Activated naive CD4-positive, alpha-beta T cell treated with anti-CD3 and anti-CD28 coated beads, Interleukin-2, amount 50 U/mL, for 24 hours (primary cell): ENCODE results near the gene MGST3.
"Not testable (repeated sequence)": the region's sequence is repeated elsewhere in the genome, so short reads cannot be mapped to it uniquely, and the experiment has no call there.

ENCODE experiments used
- H3K27ac Mint-ChIP-seq: one replicate; pipeline ENCODE4 v1.8.0; 2021; ENCODE audit warnings: mild to moderate bottlenecking, mixed read lengths
- H3K27me3 Mint-ChIP-seq: one replicate; pipeline ENCODE4 v1.8.0; 2021; ENCODE audit warnings: mixed read lengths
- H3K36me3 Mint-ChIP-seq: one replicate; pipeline ENCODE4 v1.8.0; 2021; ENCODE audit warnings: mixed read lengths
- H3K4me1 Mint-ChIP-seq: one replicate; pipeline ENCODE4 v1.8.0; 2021; ENCODE audit warnings: mixed read lengths
- H3K4me3 Mint-ChIP-seq: one replicate; pipeline ENCODE4 v1.8.0; 2021; ENCODE audit warnings: mild to moderate bottlenecking, mixed read lengths
- H3K9me3 Mint-ChIP-seq: one replicate; pipeline ENCODE4 v1.8.0; 2021; ENCODE audit warnings: mixed read lengths

The MGST3 gene

DNA sequence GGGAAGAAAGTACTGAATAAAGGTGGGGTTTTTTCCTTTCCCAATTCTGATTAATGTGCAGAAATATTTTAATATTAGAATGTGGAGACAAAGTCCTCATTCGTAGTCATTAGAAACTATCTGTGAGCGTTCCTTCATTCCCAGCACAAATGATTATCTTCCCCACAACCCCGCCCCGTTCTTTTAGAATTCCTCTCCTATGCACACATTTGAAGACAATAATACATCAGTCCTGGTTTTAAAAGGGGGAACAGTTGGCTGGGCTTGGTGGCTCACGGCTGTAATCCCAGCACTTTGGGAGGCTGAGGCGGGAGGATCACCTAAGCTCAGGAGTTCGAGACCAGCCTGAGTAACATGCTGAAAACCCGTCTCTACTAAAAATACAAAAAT lies 66.5 kb downstream of the MGST3 start:
- peaks cover 28% of the 10 kb centered on the region for H3K4me1 Mint-ChIP-seq
- H3K27ac Mint-ChIP-seq = peak overlapping the region; percentile 73
- no peaks in the 10 kb centered on the region for H3K27me3 Mint-ChIP-seq
- H3K9me3 Mint-ChIP-seq = no peaks in the 10 kb centered on the region
- H3K4me3 Mint-ChIP-seq = peak overlapping the region; percentile 92
- H3K36me3 Mint-ChIP-seq = peaks cover 5% of the 10 kb centered on the region

DNA sequence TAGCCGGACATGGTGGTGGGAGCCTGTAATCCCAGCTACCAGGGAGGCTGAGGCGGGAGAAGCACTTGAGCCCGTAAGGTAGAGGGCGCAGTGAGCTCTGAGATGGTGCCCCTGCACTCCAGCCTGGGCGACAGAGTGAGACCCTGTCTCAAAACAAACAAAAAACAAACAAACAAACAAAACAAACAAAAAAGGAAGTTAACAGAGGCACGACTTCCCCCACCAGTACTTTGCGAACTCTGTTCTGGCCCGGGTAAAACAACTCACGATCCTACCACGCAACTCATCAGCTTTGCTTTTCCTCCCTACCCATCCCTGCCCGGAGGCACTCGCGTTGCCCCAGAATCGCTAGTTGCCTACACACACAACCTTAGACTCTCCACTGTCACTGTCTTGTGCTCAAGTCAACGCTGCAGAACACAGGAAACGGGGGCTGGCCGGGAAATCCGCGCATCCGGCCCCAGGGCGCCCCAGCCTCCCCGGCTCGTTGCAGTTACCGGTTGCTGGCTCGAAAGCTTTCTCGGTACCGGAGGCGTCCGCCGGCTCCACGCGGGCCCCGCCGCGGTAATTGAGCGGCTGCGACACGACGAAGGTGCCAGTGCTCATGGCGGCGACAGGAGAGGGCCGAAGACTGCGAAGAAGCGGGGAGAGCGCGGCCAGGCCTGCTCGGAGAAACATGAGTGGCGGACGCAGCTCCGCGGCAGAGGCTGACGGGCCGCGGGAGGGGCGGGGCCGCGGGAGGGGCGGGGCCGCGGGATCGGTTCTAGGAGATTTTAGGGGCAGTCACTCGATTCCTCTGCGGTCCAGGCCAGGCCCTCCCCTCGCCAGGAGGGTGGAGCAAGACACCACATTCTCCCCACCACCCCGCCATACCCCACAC lies 67.1 kb downstream of the MGST3 start, which contains the start of gene ALDH9A1:
TSS of gene ALDH9A1 (minus strand) at position 682 of the 880 bp plus-strand sequence. CDS start at position 678, 4 bp downstream.
- Mint-ChIP-seq H3K4me3 (peak within 1 kb of the TSS; percentile 92), H3K27ac (peak within 1 kb of the TSS; percentile 73), H3K4me1 (peaks cover 28% of the 10 kb centered on the region), H3K27me3 (no peaks in the 10 kb centered on the region), H3K9me3 (no peaks in the 10 kb centered on the region), H3K36me3 (peaks cover 4% of the 10 kb centered on the region)

DNA sequence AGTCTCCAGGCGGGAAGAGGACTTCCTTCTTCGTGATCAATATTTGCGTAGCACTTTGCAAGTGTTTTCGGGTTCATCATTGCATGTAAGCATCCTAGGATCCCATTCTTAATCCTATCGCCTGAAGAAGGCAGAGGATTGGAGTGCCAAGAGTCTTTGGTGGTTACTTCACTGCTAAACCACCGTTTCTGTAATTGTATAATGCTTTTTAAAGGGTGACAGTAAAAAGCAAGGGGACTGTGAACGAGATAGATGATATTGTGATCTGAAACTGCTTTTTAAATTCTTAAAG lies 67.7 kb downstream of the MGST3 start:
- Mint-ChIP-seq H3K4me1 (peaks cover 28% of the 10 kb centered on the region), H3K36me3 (peaks cover 1% of the 10 kb centered on the region), H3K27me3 (no peaks in the 10 kb centered on the region), H3K9me3 (no peaks in the 10 kb centered on the region), H3K4me3 (peak overlapping the region; percentile 92), H3K27ac (peak overlapping the region; percentile 66)

DNA sequence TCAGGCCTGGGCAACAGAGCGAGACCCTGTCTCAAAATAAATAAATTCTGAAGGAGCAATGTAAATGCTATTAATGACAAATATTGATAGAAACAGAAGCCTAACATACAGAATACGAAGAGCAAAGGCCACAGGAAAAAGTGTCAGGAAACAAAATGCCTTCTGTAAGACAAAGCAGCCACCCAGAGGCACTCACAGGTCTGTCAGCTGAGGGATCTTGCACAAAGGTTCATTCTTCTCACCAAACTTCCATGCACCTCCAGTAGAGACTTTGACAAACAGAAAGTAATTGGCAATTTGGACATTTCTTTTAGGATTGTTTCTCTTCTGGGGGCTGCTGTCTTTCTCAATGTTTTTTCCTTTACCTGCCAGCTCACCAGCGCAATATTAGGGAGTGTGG lies 68.5 kb downstream of the MGST3 start:
- H3K4me3 Mint-ChIP-seq = no peak overlapping the region

DNA sequence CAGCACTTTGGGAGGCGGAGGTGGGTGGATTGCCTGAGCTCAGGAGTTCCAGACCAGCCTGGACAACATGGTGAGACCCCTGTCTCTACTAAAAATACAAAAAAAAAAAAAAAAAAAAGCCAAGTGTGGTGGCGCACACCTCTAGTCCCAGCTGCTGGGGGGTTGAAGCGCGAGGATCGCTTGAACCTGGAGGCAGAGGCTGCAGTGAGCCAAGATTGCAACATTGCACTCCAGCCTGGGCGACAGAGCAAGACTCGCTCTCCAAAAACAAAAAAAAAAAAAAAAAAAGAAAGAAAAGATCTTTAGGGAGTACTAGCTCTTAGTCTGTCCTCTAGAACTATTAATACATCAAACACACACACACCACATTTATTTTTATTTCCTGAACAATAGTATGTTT lies 70.9 kb downstream of the MGST3 start:
- H3K36me3 Mint-ChIP-seq, H3K4me3 Mint-ChIP-seq, H3K9me3 Mint-ChIP-seq, H3K27ac Mint-ChIP-seq, H3K27me3 Mint-ChIP-seq: not testable (repeated sequence)
- peaks cover 11% of the 10 kb centered on the region for H3K4me1 Mint-ChIP-seq

More for the DNA sequence above, 68.5 kb downstream of the MGST3 start:
- no peaks in the 10 kb centered on the region for H3K27me3 Mint-ChIP-seq
- no peaks in the 10 kb centered on the region for H3K9me3 Mint-ChIP-seq
- H3K27ac Mint-ChIP-seq = no peak overlapping the region
- peaks cover 28% of the 10 kb centered on the region for H3K4me1 Mint-ChIP-seq
- H3K36me3 Mint-ChIP-seq = no peaks in the 10 kb centered on the region

DNA sequence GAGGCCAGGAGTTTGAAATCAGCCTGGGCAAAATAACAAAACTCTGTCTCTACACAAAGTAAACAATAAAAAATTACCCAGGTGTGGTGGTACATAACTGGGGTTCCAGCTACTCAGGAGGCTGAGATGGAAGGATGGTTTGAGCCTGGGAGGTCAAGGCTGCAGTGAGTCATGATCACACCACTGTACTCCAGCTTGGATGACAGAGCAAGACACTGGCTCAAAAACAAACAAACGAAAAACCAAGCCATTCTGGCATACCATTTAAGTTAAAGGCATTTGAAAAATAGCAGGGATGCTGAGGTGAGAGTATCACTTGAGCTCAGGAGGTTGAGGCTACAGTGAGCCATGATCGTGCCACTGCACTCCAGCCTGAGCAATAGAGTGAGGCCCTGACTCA lies 72.6 kb downstream of the MGST3 start:
- no peaks in the 10 kb centered on the region for H3K9me3 Mint-ChIP-seq
- H3K4me3 Mint-ChIP-seq = no peak overlapping the region
- H3K27me3 Mint-ChIP-seq = peaks cover 4% of the 10 kb centered on the region
- no peaks in the 10 kb centered on the region for H3K36me3 Mint-ChIP-seq
- H3K27ac Mint-ChIP-seq = no peak overlapping the region
- peaks cover 3% of the 10 kb centered on the region for H3K4me1 Mint-ChIP-seq
